HG03558 (cell line): Measurements from ENCODE around the gene ANGPTL3.

Experiments used
- ATAC-seq: cut with Tn5 transposase; IDR thresholded peaks from one replicate; pipeline ENCODE4 v1.9.1; 2021; ENCODE audit warnings: moderate number of reproducible peaks; ENCODE audit not compliant: unreplicated experiment; ENCODE audit errors: extremely low read depth

ANGPTL3 gene

DNA sequence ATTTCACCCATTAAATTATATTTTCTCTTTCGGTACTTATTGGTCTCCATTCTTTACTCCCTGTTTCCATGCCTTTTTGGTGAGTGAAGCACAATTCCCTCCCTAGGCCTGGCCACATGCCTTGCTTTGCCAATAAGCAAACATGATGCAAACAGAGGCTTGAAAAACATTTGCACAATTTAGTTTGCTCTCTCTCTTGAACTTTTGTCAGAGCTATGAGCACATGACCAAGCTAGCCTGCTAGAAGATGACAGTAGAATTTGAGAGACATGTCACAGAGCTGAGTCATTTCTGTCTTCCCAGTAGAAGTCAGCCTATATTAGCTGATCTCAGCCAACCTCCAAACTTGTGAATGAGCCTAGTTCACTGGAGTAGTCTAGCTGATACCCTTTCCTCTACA lies 24.6 kb downstream of the ANGPTL3 start:
- ATAC-seq: peak; percentile 91

DNA sequence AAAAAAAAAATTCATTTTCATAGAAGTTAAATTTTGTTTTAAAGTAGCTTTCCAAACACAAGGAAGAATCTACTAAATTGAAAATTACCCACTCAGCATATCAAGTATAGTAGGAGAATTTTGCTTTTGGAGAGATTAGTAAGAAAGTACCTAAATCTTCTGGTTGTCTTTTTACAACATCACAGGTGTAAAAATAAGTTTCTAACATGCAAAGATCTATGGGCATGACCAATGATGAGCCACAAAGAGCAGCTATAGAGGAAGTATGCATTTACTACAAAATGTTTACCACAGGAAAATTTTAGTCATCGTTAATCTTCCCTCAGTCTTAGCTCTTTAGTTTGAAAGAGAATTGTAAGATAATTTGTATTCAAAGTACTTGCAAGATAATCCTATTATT lies 28.1 kb downstream of the ANGPTL3 start:
- no peak for ATAC-seq

DNA sequence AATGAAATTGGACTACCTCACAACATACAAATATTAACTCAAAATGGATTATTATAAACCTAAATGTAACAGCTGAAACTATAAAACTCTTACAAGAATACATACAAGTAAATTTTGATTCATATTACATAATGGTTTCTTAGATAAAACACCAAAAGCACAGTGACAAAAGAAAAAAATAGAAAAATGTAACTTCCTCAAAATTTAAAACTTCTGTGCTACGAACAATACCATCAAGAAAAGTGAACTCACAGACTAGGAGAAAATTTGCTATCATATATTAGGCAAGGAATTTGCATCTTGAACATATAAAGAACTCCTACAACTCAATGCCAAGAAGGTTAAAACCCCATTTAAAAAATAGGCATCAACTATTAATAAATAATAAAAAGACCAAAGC lies 31.2 kb downstream of the ANGPTL3 start:
- no peak for ATAC-seq

DNA sequence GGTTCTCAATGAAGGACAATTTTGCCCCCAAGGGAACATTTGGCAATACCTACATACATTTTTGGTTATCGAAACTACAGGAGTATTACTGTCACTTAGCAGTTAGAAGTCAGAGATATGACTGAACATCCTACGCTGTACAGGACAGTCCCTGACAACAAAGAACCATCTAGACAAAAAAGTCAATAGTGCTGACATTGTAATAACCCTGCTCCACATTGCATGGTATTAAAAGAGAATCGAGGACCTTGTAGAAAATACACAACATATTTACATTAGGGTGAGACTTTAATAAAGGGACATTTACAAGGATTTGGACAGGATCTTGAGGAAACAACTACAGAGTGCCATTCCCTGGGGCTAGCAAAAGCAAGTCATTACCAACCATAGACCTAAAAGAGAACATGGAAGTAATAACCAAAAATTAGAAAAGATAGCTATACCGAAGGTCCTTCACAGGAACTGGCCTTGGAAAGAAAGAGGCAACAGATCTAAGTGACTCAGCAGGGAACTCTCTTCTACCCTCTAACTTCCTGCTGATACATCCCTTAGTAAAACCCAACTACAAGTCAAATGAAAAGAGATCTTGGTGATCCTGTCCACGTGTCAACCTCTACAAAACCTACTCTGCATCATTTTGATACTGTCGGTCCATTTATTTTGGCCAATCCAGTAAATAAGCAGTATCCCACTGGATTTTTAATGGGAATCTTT lies 40.2 kb downstream of the ANGPTL3 start:
- ATAC-seq: no peak

DNA sequence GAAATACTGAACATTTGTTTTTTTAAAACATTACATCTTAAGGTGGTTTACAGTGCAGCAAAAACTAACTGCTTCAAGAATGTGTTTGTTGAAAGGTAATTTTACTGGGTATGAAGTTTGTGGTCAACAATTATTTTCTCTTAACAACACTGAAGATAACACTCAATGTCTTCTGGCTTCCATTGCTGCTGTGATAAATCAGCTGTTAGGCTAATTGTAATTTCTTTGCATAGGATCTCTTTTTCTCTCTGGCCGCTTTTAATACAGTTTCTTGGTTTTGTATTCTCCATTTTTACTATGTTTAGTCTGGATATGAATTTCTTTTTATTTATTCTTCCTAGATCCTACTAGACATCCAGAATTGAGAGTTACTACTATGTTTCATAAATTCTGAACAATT lies 46.0 kb downstream of the ANGPTL3 start:
- ATAC-seq: no peak

DNA sequence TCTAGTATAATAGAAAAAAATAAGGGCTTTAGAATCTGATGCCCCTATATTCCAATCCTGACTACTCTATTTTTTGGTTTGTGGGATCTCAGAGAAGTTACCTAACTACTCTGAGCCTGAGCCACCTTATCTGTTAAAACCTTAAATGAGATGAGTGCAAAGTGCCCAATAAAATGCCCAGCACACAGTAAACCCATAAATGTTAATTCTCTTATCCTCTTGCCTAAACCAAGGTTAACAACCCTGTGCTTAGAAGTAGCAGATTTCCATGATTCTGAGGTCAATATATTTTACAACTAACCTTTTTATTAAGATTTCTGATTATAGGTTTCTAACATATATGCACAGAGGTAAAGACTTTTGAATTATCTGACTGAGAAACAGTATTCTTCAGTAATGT lies 55.1 kb downstream of the ANGPTL3 start:
- no peak for ATAC-seq

DNA sequence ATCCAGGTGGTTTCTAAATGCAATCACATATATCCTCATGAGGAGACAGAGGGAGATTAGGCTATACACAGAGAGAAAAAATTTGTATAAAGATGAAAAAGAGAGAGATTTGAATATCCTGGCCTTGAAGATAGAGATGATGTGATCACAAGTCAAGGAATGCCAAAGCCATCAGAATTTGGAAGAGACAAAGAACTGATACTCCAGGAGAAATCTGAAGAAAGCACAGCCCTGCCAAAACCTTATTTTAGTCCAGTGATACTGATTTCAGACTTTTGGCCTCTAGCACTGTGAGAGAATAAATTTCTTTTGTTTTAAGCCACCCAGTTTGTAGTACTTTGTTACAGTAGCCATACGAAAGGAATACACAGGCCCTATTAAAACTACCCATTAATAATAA lies 57.4 kb downstream of the ANGPTL3 start:
- no peak for ATAC-seq
